HepG2 (cell line): Measurements from ENCODE around the gene OLFM1. TPM values are rescaled to one million over a fixed set of nuclear protein-coding genes. Genes with fewer than 3 reads are reported as not detected.

ENCODE experiments used
- BHLHE40 ChIP-seq: IDR thresholded peaks from 2 replicates; pipeline ENCODE4 v1.6.1; 2011; ENCODE audit warnings: low read length, improper control_type of control experiment
- GABPB1 ChIP-seq: IDR thresholded peaks from 2 replicates; pipeline ENCODE4 v1.6.1; 2016; ENCODE audit warnings: mild to moderate bottlenecking, missing genetic modification reagents, moderate library complexity, missing compliant biosample characterization
- HNF1B ChIP-seq: sonication (generic); formaldehyde crosslinking; IDR thresholded peaks from 2 replicates; pipeline ENCODE4 v1.5.1; 2020; ENCODE audit warnings: mild to moderate bottlenecking, moderate library complexity, missing genetic modification reagents
- KAT7 ChIP-seq: IDR thresholded peaks from 2 replicates; pipeline ENCODE4 v1.6.1; 2018; ENCODE audit warnings: borderline replicate concordance, missing compliant biosample characterization
- NFE2 ChIP-seq: sonication (generic); formaldehyde crosslinking; IDR thresholded peaks from 2 replicates; pipeline ENCODE4 v1.4.0; 2020; ENCODE audit warnings: missing genetic modification reagents
- NFKBIZ ChIP-seq: IDR thresholded peaks from 2 replicates; pipeline ENCODE4 v1.6.1; 2018; ENCODE audit warnings: missing genetic modification reagents, missing compliant biosample characterization
- NKX3-1 ChIP-seq: sonication (generic); formaldehyde crosslinking; IDR thresholded peaks from 2 replicates; pipeline ENCODE4 v1.5.0; 2020; ENCODE audit warnings: missing genetic modification reagents
- NR2F1 ChIP-seq, 2 experiments: fragments of 450-650 bp in 1 of 2; formaldehyde crosslinking in 1 of 2; IDR thresholded peaks; 2 replicates each; pipeline versions ENCODE4 v1.5.0 to v1.6.1; 2016 to 2020; ENCODE audit warnings: mild to moderate bottlenecking in 1 of 2, missing compliant biosample characterization in 1 of 2, missing genetic modification reagents in 1 of 2, moderate library complexity in 1 of 2
- NR2F6 ChIP-seq, 2 experiments: IDR thresholded peaks; 2 replicates each; pipeline ENCODE4 v1.6.1; 2016; ENCODE audit warnings: antibody characterized with exemption in 1 of 2, mild to moderate bottlenecking in 1 of 2
- PHB2 ChIP-seq: fragments of 450-650 bp; IDR thresholded peaks from 2 replicates; pipeline ENCODE4 v1.6.1; 2018; ENCODE audit not compliant: partially characterized antibody
- PRDM15 ChIP-seq: sonication (generic); formaldehyde crosslinking; IDR thresholded peaks from 2 replicates; pipeline ENCODE4 v1.4.0; 2020; ENCODE audit warnings: missing genetic modification reagents
- SIX4 ChIP-seq: sonication (generic); formaldehyde crosslinking; IDR thresholded peaks from 2 replicates; pipeline ENCODE4 v1.4.0; 2020; ENCODE audit warnings: missing genetic modification reagents
- SKI ChIP-seq: fragments of 450-650 bp; IDR thresholded peaks from one replicate; pipeline ENCODE4 v1.6.1; 2018; ENCODE audit warnings: mild to moderate bottlenecking; ENCODE audit not compliant: partially characterized antibody
- TRAFD1 ChIP-seq: sonication (generic); formaldehyde crosslinking; IDR thresholded peaks from 2 replicates; pipeline ENCODE4 v1.5.1; 2020; ENCODE audit warnings: missing genetic modification reagents, mild to moderate bottlenecking, borderline replicate concordance
- ZNF180 ChIP-seq: sonication (generic); formaldehyde crosslinking; IDR thresholded peaks from 2 replicates; pipeline ENCODE4 v1.4.0; 2020; ENCODE audit warnings: low read depth, missing genetic modification reagents, borderline replicate concordance
- ZNF292 ChIP-seq: sonication (generic); formaldehyde crosslinking; IDR thresholded peaks from 2 replicates; pipeline ENCODE4 v1.8.1; 2022; ENCODE audit warnings: mild to moderate bottlenecking, low read depth, missing genetic modification reagents, borderline replicate concordance
- ZNF30 ChIP-seq: sonication (generic); formaldehyde crosslinking; IDR thresholded peaks from 2 replicates; pipeline ENCODE4 v1.5.0; 2020; ENCODE audit warnings: mild to moderate bottlenecking, missing genetic modification reagents
- ZNF678 ChIP-seq: sonication (generic); formaldehyde crosslinking; IDR thresholded peaks from 2 replicates; pipeline ENCODE4 v1.4.0; 2020; ENCODE audit warnings: mild to moderate bottlenecking, missing genetic modification reagents
- ZNF766 ChIP-seq: sonication (generic); formaldehyde crosslinking; IDR thresholded peaks from 2 replicates; pipeline ENCODE4 v1.5.0; 2020; ENCODE audit warnings: missing genetic modification reagents, borderline replicate concordance
- ZNF775 ChIP-seq: sonication (generic); formaldehyde crosslinking; IDR thresholded peaks from 2 replicates; pipeline ENCODE4 v1.4.0; 2020; ENCODE audit warnings: missing genetic modification reagents, mild to moderate bottlenecking, moderate library complexity, borderline replicate concordance
- ZNF800 ChIP-seq: sonication (generic); formaldehyde crosslinking; IDR thresholded peaks from 2 replicates; pipeline ENCODE4 v1.4.0; 2020; ENCODE audit warnings: missing genetic modification reagents
- polyA plus RNA-seq, 8 experiments: library from polyadenylated mRNA; depleted of rRNA in 3 of 8; stranded (reverse) in 7 of 8; unstranded in 1 of 8; fragments of >200 nt; fragmentation: Illumina TruSeq in 4 of 8; extraction: Trizol in 4 of 8; gene quantifications; 2 replicates each; pipeline versions ENCODE4 v1.2.1 to v1.2.3, GENCODE V29; 2011 to 2016; ENCODE audit warnings: low read depth in 4 of 8, missing spikeins in 1 of 8, mixed read lengths in 1 of 8; ENCODE audit not compliant: insufficient read depth in 1 of 8
- total RNA-seq, 5 experiments: library from RNA; depleted of rRNA; stranded (reverse); fragments of >200 nt; fragmentation: Illumina TruSeq; extraction: Trizol; gene quantifications; 2 replicates each; pipeline ENCODE4 v1.2.3, GENCODE V29; 2016; ENCODE audit warnings: low read depth in 1 of 5

Gene OLFM1
- total and polyA plus RNA-seq, 2 of the 13 experiments (the other 11 are each of a cell fraction or from before 2014, with no cell fraction given): not detected

GRCh38 chr9:135085830-135086546 is 1.5 kb upstream of the OLFM1 start (continued):
- TF ChIP-seq ZNF292 (CRISPR knock-in tag): peak; percentile 74; the same call in 1 of the 2 replicates
- no peak for TF ChIP-seq ZNF775 (CRISPR knock-in tag)
- no peak for TF ChIP-seq NR2F6 (IDR thresholded peaks at IDR 0.05)
- peak; percentile 49; the same call in 1 of the 2 replicates for TF ChIP-seq NR2F6 (CRISPR knock-in tag; IDR thresholded peaks at IDR 0.05)
- TF ChIP-seq KAT7 (CRISPR knock-in tag): no peak
- peak; percentile 87 for TF ChIP-seq SKI
- TF ChIP-seq NKX3-1 (CRISPR knock-in tag): no peak
- TF ChIP-seq ZNF180 (CRISPR knock-in tag): no peak
- peak; percentile 97 for TF ChIP-seq HNF1B (CRISPR knock-in tag)
- TF ChIP-seq PHB2: no peak
- no peak for TF ChIP-seq ZNF678 (CRISPR knock-in tag)
- TF ChIP-seq NFE2 (CRISPR knock-in tag): no peak
- no peak; the same call in 1 of the 2 replicates for TF ChIP-seq SIX4 (CRISPR knock-in tag)
- TF ChIP-seq ZNF766: peak; percentile 62; the same call in 1 of the 2 replicates
- TF ChIP-seq PRDM15 (CRISPR knock-in tag): no peak
- peak; percentile 46; the same call in 1 of the 2 replicates for TF ChIP-seq BHLHE40
- no peak for TF ChIP-seq ZNF30 (CRISPR knock-in tag)
- peak; percentile 58 for TF ChIP-seq GABPB1 (CRISPR knock-in tag)
- no peak for TF ChIP-seq NR2F1 (CRISPR knock-in tag; IDR thresholded peaks at IDR 0.05)
- TF ChIP-seq ZNF800: 0 out of 2 replicates have a peak, but pooled peaks have one; percentile 69
- TF ChIP-seq NFKBIZ (CRISPR knock-in tag): no peak
- no peak for TF ChIP-seq TRAFD1 (CRISPR knock-in tag)
